Right hindlimb (tissue), 1 donor: ENCODE data around the gene DIP2A.
A peak's percentile ranks its signal among the peaks of the same experiment; 100 is the strongest.
"Not testable (repeated sequence)": the region's sequence is repeated elsewhere in the genome, so short reads cannot be mapped to it uniquely, and the experiment has no call there.

Source experiments
- DNase-seq: peaks from one replicate; pipeline ENCODE4 v3.0.0-alpha.2; 2018

DIP2A gene

GRCh38 chr21:46483300-46484295 is 24.9 kb downstream of the DIP2A start:
- no peak for DNase-seq

DNA sequence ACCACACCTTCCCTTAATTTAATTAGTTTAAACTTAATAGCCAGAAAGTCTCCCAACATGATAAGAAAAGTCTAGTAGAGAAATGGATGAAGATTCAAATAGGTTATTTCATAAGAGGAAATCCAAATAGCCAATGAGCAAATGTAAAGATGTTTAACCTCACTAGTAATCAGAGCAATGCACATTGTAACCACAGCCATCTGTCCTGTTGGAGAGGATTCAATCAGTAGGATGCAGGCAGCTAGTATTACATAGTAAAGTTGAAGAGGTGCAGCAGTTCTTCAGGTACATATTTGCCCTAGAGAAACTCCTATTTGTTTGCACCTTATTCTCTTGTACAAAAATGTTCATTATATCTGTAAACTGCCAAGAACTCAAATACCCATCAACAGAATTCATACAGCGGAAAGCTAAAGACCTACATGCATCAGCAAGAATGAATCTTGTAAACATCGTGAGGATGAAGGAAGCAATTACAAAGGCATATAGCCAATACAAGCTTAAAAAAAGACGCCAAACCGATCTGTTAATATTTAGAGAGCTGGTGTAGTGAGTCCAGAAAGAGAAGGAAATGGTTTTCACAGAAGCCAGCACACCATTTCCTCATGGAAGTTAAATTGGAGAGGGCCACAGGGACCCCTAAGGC is 27.9 kb downstream of the DIP2A start:
- no peak for DNase-seq

DNA sequence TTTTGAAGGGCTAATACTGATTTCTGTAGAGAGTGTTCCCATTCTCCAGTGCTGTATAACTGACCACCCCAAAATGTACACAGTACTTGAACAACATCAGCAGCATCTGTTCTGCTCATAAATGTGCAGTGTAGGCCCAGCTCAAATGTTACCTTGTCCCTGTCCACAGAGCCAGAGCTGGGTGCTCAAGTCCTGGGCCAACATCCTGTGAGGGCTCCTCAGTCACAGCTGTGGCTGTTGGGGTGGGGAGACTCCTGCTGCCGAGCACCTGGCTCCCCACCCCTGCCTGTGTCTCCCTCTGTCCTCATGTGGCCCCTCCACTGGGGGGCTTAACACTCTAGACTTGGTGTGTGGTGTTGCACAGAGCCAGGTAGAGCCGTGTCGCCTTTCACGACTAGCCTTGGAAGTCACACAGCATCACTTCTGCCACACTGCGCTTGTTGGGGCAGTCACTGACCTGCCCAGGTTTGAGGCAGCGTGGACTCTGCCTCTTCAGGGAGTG is 30.5 kb downstream of the DIP2A start:
- DNase-seq, result no peak

DNA sequence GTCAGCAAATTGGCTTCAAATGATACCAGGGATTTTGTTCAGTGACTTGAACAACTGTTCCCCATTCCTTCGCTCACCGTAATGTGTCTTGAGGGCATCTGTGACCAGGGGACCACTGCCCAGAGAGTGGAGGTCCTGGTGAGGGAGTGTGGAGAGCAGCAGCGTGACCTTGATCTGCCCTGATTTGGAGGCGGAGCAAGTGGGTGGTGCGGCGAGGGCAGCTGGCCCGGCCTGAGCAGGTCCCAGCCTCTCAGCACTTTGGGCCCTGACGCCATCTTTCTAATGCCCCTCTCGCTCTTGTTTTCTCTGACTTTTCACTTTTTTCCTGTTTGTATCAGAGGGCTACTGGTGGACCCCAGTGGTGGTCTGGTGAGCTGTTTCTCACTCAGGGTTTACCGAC is 31.1 kb downstream of the DIP2A start:
- no peak for DNase-seq

GRCh38 chr21:46491553-46491952 is 32.9 kb downstream of the DIP2A start:
- DNase-seq, result no peak

- no peak for DNase-seq
Observed at GRCh38 chr21:46492851-46493250, 34.2 kb downstream of the DIP2A start.

DNA sequence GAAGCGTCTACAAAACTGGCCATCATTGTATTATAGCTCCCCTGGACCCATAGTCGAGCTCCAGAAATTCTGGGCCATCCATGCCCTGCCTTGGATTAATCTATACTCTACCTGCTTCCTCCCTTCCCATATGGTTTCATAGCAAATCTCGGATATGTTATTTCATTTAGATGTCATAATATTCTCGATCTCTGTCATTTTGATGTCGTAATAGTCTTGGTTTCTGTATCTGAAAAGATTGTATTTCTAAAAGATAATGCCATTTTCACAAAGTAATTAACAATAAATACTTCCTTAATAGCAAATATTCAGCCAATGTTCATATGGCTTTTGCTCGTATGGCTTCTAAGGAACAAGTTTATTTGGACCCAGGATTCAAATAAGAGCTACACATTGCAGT is 35.1 kb downstream of the DIP2A start:
- no peak for DNase-seq

GRCh38 chr21:46498335-46499050 is 39.8 kb downstream of the DIP2A start:
- DNase-seq, result no peak

DNA sequence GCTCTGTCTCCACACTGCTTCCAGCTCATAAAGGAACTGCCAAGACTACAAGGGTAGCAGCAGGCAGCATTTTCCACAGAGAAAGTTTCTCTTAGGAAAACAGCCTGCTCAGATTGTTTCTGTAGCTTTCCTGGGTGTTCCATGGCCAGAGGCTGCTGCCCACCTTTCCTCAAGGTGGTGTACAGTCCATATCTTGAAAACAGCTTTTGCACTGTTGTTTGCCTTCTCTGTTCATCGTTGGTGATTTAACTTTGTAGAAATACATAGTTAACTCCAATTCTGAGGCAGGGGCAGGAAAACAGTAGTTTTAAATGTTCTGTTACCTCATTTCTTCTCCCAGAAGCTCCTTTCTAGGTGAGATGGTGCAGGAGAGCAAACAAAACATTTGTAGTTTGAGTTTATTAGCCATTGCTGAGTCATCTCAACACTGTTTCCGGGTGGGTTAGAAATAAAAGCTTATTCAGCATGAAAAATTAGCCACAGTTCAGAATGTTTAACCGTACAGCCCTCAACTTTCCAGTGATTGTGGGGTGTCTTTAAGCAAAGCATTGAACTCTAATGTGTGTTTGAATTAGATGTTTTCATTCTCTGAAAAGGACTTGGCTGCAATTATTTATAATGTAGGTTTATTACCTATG is 41.7 kb downstream of the DIP2A start:
- DNase-seq, result no peak

DNA sequence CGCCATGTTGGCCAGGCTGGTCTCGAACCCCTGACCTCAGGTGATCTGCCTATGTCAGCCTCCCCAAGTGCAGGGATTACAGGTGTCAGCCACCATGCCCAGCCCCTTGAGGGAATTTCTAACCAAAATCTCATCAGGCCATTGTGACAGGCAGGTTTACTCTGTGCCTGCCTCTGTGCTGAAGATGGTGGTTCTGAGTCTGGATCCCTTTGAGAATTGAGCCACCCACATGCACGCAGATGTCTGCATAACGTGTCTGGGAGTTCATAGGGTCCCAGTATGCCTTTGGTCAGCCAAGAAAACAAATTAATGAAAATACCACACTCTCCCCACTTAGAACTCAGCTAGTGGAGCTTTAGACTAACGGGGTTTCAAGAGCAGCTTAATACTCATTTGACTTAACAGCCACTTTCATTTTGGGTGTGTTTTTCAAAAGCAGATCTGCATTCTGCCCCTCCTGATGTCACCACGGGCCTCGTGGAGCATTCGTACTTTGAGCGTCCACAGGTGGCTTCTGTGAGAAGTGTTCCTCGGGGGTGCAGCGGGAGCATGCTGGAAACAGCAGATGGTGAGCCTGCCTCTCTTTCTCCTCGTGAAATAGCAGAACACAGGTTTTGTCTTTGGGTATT is 45.3 kb downstream of the DIP2A start:
- DNase-seq, result no peak

GRCh38 chr21:46504666-46505065 is 46.0 kb downstream of the DIP2A start:
- no peak for DNase-seq

GRCh38 chr21:46507562-46507961 is 48.9 kb downstream of the DIP2A start:
- DNase-seq, result no peak

DNA sequence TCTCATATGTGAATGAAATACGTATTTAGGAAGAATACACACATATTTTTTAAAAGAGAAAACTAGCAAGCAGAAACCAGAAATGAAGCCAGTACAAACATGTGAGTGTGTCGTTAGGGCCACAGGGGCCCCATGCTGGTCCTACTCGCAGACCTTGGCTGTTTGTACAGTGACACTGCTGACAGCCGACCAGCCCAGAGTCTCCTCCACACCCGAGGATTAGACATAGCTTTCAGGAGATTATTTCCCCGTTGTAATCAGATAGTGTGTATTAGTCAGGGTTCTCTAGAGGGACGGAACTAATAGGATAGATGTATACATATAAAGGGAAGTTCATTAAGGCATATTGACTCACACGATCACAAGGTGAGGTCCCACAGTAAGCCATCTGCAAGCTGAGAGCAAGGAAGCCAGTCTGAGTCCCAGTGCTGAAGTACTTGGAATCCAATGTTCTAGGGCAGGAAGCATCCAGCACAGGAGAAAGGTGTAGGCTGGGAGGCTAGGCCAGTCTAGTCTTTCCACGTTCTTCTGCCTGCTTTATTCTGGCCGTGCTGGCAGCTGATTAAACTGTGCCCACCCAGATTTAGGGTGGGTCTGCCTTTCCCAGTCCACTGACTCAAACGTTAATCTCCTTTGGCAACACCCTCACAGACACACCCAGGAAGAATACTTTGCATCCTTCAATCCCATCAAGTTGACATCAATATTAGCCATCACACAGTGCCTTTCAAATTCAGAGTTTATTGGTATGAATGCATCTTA is 51.2 kb downstream of the DIP2A start:
- no peak for DNase-seq

GRCh38 chr21:46515109-46515508 is 56.4 kb downstream of the DIP2A start:
- DNase-seq, result peak; percentile 35

DNA sequence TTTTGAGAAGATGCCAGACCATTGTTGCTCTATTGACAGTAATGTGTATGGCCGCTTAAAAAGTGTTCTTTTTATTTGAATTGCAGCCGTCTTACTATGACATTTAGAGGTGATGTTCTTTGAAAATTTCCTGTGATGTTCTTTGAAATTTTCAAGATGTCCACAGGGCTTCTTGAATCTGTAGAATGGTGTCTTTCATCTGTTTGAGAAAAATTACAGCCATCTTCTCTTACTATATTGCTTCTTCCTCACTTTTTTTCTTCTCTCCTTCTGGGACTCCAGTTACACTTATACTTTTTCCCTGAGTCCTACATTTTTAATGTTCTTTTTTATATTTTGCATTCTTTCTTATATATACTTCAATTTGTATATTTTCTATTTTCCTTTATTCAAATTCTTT is 57.4 kb downstream of the DIP2A start:
- DNase-seq, result no peak

GRCh38 chr21:46517361-46517760 is 58.7 kb downstream of the DIP2A start:
- DNase-seq, result no peak

DNA sequence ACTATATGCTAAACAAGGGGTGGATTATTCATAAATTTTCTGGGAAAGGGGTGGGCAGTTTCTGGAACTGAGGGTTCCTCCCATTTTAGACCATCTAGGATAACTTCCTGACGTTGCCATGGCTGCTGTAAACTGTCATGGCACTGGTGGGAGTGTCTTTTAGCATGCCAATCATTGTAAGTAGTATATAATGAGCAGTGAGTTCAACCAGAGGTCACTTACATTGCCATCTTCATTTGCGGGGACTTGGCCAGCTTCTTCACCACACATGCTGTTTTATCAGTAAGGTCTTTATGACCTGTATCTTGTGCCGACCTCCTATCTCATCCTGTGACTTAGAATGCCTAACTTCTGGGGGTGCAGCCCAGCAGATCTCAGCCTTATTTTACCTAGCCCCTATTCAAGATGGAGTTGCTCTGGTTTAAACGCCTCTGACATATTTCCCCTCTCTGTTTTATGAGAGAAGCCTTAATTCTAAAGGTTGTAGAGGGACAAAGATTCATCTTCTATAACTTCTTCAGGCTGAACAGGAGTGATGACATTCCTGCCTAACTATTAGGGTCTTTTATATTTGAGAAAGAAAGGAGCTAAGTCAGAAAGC is 60.4 kb downstream of the DIP2A start:
- no peak for DNase-seq

GRCh38 chr21:46527393-46527792 is 68.7 kb downstream of the DIP2A start:
- DNase-seq, result not testable (repeated sequence)

DNA sequence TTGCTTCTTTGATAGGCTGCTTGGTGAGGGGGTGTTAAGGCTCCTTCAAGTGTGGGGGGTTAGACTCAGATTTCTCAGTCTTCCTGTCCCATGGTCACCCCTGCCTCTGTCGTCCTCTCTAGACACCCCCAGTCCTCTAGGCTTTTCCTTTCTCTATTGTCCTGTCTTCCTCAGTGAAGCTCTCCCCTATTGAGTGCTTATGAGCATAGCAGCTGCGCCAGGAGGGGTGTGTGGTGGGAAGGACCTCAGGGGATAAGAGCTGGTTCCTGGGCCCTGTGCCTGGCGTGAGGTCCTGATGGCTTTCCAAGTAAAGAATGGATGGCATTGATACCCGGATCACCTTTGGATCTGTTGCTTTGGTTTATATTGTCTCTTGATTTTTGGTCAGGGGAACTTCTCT is 69.1 kb downstream of the DIP2A start:
- DNase-seq, result no peak

GRCh38 chr21:46532080-46532479 is 73.4 kb downstream of the DIP2A start:
- DNase-seq, result no peak

- DNase-seq, result no peak
Observed at GRCh38 chr21:46537026-46537425, 78.3 kb downstream of the DIP2A start.
